ENCODE measurements around the gene ATP5F1B. TPM values are rescaled to one million over a fixed set of nuclear protein-coding genes. Genes with fewer than 3 reads are reported as not detected.
"Not testable (repeated sequence)": the region's sequence is repeated elsewhere in the genome, so short reads cannot be mapped to it uniquely, and the experiment has no call there.

The ATP5F1B gene
- total and polyA plus RNA-seq, 2 donors (not counting 1 experiment from before 2014, with no cell fraction given) = 613 to 965 TPM

DNA sequence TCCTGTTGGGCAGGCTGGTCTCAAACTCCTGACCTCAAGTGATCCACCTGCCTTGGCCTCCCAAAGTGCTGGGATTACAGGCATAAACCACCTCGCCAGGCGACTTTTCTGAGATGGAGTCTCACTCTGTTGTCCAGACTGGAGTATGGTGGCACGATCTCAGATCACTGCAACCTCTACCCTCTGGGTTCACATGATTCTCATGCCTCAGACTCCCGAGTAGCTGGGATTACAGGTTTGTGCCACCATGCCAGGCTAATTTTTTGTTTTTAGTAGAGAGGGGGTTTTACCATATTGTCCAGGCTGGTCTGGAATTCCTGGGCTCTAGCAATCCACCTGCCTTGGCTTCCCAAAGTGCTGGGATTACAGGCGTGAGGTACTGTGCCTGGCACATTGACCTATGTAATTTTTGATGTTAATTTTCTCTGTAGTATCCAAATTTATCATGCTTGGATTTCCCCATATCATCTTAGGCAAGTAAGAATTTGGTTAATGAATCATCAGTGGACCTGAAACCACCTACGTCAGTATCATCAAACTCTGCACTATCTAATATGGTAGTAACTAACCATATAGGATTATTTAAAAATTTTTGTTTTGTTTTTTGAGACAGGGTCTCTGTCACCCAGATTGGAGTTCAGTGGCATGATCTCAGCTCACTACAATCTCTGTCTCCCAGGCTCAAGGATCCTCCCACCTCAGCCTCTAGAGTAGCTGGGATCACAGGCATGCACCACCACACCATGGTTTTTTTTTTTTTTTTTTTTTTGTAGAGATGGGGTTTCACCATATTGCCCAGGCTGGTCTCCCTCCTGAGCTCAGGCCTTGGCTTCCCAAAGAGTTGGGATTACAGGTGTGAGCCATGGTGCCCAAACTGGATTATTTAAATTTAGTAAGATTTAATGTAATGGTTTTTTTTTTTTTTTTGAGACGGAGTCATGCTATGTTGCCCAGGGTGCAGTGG lies 11.9 kb upstream of the ATP5F1B start:
- no peak overlapping the region for H3K4me3 ChIP-seq (replicated peaks in 1 of 4; ENCODE audit: control extremely low read depth in 1 of 4, insufficient read depth in 1 of 4, low read depth in 3 of 4, low read length in 4 of 4)
- no peak overlapping the region for H3K4me2 ChIP-seq (ENCODE audit: extremely low read depth, insufficient read depth, low read length)
- no peaks in the 10 kb centered on the region for H3K79me2 ChIP-seq (ENCODE audit: control insufficient read depth, insufficient read depth, low read length)
- H3K36me3 ChIP-seq (ENCODE audit: control insufficient read depth, insufficient read depth, low read length) = peaks cover 2% of the 10 kb centered on the region
- H3K27me3 ChIP-seq (ENCODE audit: control insufficient read depth, insufficient read depth, low read length) = no peaks in the 10 kb centered on the region
- H2AFZ ChIP-seq (ENCODE audit: low read length) = no peak overlapping the region
- H4K20me1 ChIP-seq (ENCODE audit: control insufficient read depth, extremely low read depth, insufficient read depth, low read length) = no peaks in the 10 kb centered on the region
- no peak overlapping the region for H3K9ac ChIP-seq (ENCODE audit: insufficient read depth, low read length)
- no peak for TF ChIP-seq EZH2 (IDR thresholded peaks at IDR 0.05; ENCODE audit: low read length, missing control alignments)
- TF ChIP-seq, protein P1, sequence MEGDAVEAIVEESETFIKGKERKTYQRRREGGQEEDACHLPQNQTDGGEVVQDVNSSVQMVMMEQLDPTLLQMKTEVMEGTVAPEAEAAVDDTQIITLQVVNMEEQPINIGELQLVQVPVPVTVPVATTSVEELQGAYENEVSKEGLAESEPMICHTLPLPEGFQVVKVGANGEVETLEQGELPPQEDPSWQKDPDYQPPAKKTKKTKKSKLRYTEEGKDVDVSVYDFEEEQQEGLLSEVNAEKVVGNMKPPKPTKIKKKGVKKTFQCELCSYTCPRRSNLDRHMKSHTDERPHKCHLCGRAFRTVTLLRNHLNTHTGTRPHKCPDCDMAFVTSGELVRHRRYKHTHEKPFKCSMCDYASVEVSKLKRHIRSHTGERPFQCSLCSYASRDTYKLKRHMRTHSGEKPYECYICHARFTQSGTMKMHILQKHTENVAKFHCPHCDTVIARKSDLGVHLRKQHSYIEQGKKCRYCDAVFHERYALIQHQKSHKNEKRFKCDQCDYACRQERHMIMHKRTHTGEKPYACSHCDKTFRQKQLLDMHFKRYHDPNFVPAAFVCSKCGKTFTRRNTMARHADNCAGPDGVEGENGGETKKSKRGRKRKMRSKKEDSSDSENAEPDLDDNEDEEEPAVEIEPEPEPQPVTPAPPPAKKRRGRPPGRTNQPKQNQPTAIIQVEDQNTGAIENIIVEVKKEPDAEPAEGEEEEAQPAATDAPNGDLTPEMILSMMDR (conservative IDR thresholded peaks at IDR 0.05 in 1 of 2, IDR thresholded peaks at IDR 0.05 in 1 of 2; ENCODE audit: low read depth in 1 of 2, low read length in 2 of 2) = no peak
- H3K27ac ChIP-seq (ENCODE audit: insufficient read depth, low read length) = no peak overlapping the region
- no peaks in the 10 kb centered on the region for H3K4me1 ChIP-seq (ENCODE audit: control insufficient read depth, extremely low read depth, insufficient read depth, low read length)
- no peak for DNase-seq (ENCODE audit: low read depth in 2 of 2)
- no peaks in the 10 kb centered on the region for H3K9me3 ChIP-seq (ENCODE audit: control insufficient read depth, insufficient read depth, low read depth, low read length)

DNA sequence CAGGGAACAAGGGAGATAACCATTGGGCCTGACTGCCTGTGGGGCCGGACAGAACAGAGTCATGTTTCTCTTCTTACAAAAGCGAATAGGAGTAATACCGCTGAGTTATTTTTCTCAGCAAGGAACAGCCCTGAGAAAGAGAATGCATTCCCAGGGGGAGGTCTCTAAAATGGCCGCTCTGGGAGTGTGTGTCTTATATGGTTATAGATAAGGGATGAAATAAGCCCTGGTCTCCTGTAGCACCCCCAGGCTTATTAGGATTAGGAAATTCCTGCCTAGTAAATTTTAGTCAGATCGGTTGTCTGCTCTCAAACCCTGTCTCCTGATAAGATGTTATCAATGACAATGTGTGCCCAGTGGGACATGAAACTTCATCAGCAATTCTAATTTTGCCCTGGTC lies 8.0 kb upstream of the ATP5F1B start:
- H3K36me3 ChIP-seq (ENCODE audit: control insufficient read depth, insufficient read depth, low read length); DNase-seq (ENCODE audit: low read depth in 2 of 2); H3K9me3 ChIP-seq (ENCODE audit: control insufficient read depth, insufficient read depth, low read depth, low read length); H3K9ac ChIP-seq (ENCODE audit: insufficient read depth, low read length); H3K27ac ChIP-seq (ENCODE audit: insufficient read depth, low read length); H3K4me1 ChIP-seq (ENCODE audit: control insufficient read depth, extremely low read depth, insufficient read depth, low read length); H3K4me2 ChIP-seq (ENCODE audit: extremely low read depth, insufficient read depth, low read length); H4K20me1 ChIP-seq (ENCODE audit: control insufficient read depth, extremely low read depth, insufficient read depth, low read length); H3K4me3 ChIP-seq (replicated peaks in 1 of 4; ENCODE audit: control extremely low read depth in 1 of 4, insufficient read depth in 1 of 4, low read depth in 3 of 4, low read length in 4 of 4); H3K79me2 ChIP-seq (ENCODE audit: control insufficient read depth, insufficient read depth, low read length); H2AFZ ChIP-seq (ENCODE audit: low read length); H3K27me3 ChIP-seq (ENCODE audit: control insufficient read depth, insufficient read depth, low read length): not testable (repeated sequence)

DNA sequence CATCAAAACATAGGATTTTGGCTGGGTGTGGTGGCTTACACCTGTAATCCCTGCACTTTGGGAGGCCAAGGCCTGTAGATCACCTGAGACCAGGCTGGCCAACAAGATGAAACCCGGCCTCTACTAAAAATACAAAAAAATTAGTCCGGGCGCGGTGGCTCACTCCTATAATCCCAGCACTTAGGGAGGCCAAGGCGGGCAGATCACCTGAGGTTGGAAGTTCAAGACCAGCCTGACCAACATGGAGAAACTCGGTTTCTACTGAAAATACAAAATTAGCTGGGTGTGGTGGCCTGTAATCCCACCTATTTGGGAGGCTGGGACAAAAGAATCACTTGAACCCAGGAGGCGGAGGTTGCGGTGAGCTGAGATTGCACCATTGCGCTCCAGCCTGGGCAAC lies 2.2 kb upstream of the ATP5F1B start:
- not testable (repeated sequence) for H3K9me3 ChIP-seq (ENCODE audit: control insufficient read depth, insufficient read depth, low read depth, low read length); H3K36me3 ChIP-seq (ENCODE audit: control insufficient read depth, insufficient read depth, low read length); H3K4me3 ChIP-seq (replicated peaks in 1 of 4; ENCODE audit: control extremely low read depth in 1 of 4, insufficient read depth in 1 of 4, low read depth in 3 of 4, low read length in 4 of 4); H3K27ac ChIP-seq (ENCODE audit: insufficient read depth, low read length); DNase-seq (ENCODE audit: low read depth in 2 of 2); H3K4me2 ChIP-seq (ENCODE audit: extremely low read depth, insufficient read depth, low read length); H3K4me1 ChIP-seq (ENCODE audit: control insufficient read depth, extremely low read depth, insufficient read depth, low read length); H3K27me3 ChIP-seq (ENCODE audit: control insufficient read depth, insufficient read depth, low read length); H3K9ac ChIP-seq (ENCODE audit: insufficient read depth, low read length); H2AFZ ChIP-seq (ENCODE audit: low read length); H4K20me1 ChIP-seq (ENCODE audit: control insufficient read depth, extremely low read depth, insufficient read depth, low read length)
- peaks cover 26% of the 10 kb centered on the region for H3K79me2 ChIP-seq (ENCODE audit: control insufficient read depth, insufficient read depth, low read length)

DNA sequence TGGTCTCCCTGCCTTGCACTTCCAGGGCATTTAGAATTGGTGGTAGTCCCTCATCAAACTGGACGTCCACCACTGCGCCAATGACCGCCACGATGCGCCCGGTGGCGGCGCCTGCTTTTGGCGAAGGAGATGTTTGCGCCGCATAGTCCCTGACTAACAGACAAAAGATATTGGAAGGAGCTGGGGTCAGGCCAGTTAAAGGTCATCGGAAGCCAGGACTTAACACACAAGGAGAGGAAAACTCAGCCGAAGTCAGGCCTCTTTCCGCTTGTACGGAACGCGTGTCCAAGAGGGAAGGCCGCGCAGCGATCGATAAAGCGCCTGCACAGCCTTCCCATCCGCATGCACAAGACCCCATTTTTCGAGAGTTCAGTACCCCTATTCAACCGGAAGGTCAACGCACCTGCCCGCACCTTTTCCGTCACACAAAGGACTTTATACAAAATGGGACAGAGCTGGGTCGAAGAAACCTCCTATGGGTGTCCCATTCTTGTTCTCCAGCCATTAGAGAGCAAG lies 525 bp downstream of the ATP5F1B start:
- H3K4me1 ChIP-seq (ENCODE audit: control insufficient read depth, extremely low read depth, insufficient read depth, low read length) = peaks cover 7% of the 10 kb centered on the region
- peaks cover 5% of the 10 kb centered on the region for H4K20me1 ChIP-seq (ENCODE audit: control insufficient read depth, extremely low read depth, insufficient read depth, low read length)
- H3K27ac ChIP-seq (ENCODE audit: insufficient read depth, low read length) = peak overlapping the region; percentile 88
- H3K4me3 ChIP-seq (replicated peaks in 1 of 4; ENCODE audit: control extremely low read depth in 1 of 4, insufficient read depth in 1 of 4, low read depth in 3 of 4, low read length in 4 of 4) = peak overlapping the region; percentile 80 to 99 (median 92)
- H3K27me3 ChIP-seq (ENCODE audit: control insufficient read depth, insufficient read depth, low read length) = no peaks in the 10 kb centered on the region
- H2AFZ ChIP-seq (ENCODE audit: low read length) = no peak overlapping the region
- peak overlapping the region; percentile 84 for H3K9ac ChIP-seq (ENCODE audit: insufficient read depth, low read length)
- peak overlapping the region; percentile 99 for H3K4me2 ChIP-seq (ENCODE audit: extremely low read depth, insufficient read depth, low read length)
- DNase-seq (ENCODE audit: low read depth in 2 of 2) = peak in 1 of 2 donors; percentile 26
- peaks cover 4% of the 10 kb centered on the region for H3K36me3 ChIP-seq (ENCODE audit: control insufficient read depth, insufficient read depth, low read length)
- TF ChIP-seq, protein P1 (conservative IDR thresholded peaks at IDR 0.05 in 1 of 2, IDR thresholded peaks at IDR 0.05 in 1 of 2; ENCODE audit: low read depth in 1 of 2, low read length in 2 of 2) = no peak
- no peak for TF ChIP-seq EZH2 (IDR thresholded peaks at IDR 0.05; ENCODE audit: low read length, missing control alignments)
- peaks cover 39% of the 10 kb centered on the region for H3K79me2 ChIP-seq (ENCODE audit: control insufficient read depth, insufficient read depth, low read length)
- no peaks in the 10 kb centered on the region for H3K9me3 ChIP-seq (ENCODE audit: control insufficient read depth, insufficient read depth, low read depth, low read length)
